CD4-positive, alpha-beta T cell treated with Interleukin-15 for 1 hour (primary cell): ENCODE measurements around the gene DVL1.

Experiments
- DNase-seq: peaks from one replicate; pipeline ENCODE4 v3.0.0-alpha.2; 2020

Gene DVL1

DNA sequence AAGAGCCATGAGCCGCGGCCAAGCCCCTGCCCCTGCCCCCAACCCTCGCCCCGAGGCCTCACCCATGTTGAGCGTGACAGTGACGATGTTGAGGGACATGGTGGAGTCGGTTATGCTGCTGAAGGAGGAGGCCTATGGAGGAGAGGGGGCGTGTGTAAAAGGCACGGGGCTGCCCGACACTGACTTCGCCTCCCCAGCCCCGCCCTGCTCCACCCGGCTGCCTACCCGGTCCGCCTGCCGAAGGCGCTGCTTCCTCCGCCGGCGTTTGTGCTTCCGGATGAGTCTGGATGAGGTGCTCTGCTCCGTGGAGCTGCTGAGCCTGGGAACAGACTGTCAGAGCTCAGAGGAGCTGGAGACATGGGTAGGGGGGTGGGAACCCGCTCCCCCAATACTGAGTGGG, 9.0 kb downstream of the DVL1 start:
- no peak for DNase-seq

DNA sequence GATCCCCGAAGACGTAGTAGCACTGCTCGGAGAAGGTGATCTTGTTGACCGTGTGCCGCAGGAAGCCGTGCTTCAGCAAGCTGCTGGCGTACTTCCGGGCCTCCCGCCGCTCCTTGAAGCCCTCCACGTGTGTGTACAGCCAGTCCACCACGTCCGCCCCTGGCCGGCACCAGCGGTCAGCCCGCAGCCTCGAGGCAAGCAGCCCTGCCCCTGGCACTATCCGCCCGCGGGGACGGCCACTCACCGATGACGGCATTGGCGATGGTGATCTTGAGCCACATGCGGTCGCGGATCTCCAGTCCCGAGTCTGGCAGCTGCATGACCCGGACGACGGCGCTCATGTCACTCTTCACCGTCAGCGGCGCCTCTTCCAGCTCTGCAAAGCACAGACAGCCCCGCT, 10.9 kb downstream of the DVL1 start:
- no peak for DNase-seq

DNA sequence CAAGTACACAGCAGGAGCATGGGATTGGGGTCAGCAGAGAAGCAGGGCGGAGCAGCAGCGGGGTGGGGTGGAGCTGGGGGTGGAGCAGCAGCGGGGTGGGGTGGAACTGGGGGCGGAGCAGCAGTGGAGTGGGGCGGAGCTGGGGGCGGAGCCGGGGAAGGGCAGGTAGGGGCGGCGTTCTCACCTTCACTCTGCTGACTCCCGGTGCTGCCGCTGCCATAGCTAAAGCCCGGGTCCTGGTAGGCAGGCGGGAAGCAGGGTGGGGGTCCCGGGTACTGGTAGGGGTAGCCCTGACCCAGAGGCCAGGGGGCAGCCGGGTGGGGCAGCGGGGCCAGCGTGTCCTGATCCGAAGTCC, 11.4 kb downstream of the DVL1 start:
- DNase-seq, result no peak

DNA sequence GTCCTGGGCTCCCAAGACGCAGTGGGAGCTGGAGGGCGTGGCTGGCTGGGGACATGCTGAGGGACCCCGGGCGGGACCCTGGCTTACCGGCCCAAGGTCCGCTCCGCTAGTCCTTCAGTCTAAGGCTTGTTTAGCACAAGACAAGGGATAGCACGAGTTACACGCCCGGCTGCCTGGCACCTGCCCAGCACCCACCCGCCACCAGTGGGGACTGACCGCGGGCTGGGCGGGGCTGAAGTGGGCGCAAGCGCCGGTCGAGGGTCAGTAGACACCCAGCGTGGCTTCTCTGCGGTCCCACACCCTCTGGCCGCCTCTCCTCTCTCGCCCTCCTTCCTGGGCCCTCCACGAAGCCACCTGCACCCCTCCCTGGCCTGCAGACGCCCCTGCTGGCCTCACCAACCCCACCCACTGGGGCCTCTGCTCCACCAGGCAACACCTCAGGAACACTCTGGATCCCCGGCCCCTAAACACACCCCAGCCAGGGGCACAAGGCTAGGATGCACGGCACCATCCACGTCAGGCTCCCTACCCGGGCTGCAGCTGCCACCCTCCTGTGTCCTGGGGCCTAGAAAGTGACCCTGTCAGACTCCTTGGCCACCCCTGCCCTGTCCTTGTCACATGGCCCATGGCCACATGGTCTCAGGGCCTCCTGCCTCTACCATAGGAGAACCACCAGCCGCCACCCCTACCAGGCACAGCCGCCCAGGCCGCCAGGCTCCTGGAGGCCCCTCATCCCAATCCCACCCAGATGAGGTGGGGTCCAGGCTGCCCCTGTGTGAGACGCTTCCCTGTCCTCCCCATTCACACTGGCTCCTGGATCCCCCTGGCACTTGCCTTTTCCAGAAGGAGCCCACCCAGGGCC, 12.1 kb downstream of the DVL1 start:
- no peak for DNase-seq

DNA sequence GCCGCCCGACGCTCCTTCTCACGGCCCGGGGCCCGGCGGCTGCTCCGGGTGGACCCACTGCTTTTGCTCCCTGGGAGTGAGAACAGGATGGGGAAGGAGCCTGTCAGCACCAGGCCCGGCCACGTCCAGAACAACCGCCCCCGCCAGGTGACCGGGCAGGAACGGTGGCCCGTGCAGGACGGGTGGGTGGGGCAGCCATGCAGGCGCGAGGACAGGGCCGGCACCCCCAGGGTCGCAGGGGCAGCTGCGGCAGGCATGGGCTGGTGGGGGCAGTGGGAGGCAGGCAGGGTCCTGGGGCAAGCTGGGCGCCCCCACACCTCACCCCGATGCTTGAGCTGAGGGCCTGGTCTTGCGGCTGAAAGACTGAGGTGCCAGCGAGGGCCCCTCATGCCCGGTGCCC, 12.8 kb downstream of the DVL1 start:
- no peak for DNase-seq

DNA sequence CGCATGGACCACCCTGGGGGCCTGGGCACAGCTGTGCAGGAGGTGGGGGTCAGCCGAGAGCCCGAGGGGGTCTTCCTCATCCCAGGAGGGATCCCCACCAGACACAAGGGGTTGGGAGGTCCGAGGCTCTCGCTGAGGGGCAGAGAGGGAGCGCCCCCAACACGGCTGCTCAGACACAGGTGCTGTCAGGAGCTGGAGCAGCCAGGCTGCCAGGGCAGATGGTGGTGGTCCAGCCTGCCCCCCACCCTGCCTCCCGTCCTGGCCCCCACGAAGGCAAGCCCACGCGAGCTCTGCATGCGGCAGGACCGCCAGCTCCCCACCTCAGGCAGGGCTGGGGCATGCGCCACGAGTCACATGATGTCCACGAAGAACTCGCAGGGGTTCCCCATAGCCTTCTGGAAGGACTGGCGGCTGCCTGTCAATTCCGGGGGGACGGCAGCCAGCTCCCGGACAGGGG, 13.4 kb downstream of the DVL1 start:
- no peak for DNase-seq

DNA sequence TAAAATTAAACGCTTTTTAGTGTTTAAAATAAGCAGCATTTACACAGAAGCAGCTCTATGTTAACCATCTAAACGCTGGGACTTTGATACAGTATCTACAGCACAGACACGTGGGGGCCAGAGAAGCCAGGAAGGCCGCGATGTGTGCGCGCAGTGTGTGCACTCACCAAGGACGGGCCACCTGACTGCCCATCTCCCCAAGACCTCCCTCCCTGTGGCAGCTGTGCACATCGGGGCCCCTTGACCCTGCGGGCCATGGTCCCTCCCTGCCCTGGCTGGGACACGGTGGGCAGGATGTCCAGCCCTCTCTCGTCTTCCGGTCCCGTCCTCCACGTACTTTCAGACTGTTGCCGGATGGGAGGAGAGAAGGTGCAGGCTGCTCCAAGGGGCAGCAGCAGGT, 13.9 kb downstream of the DVL1 start:
- DNase-seq, result no peak

DNA sequence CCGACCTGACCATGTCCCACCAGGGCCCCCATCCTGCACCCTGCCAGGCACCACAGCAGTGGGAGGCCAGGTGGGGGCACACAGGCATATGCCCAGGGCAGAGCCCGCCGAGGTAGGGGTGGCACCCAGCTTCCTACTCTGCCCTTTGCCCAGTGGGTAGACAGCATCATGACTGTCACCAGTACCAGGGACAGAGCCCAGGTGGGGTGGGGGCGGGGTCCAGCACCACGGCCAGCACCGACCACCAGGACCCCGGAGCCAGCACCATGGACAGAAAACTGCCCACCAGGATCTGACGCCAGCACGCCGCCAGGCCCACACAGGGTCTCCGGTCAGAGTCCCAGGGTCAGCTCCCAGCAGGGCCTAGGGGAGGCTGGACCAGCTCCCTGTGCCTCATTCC, 14.4 kb downstream of the DVL1 start:
- DNase-seq, result no peak

DNA sequence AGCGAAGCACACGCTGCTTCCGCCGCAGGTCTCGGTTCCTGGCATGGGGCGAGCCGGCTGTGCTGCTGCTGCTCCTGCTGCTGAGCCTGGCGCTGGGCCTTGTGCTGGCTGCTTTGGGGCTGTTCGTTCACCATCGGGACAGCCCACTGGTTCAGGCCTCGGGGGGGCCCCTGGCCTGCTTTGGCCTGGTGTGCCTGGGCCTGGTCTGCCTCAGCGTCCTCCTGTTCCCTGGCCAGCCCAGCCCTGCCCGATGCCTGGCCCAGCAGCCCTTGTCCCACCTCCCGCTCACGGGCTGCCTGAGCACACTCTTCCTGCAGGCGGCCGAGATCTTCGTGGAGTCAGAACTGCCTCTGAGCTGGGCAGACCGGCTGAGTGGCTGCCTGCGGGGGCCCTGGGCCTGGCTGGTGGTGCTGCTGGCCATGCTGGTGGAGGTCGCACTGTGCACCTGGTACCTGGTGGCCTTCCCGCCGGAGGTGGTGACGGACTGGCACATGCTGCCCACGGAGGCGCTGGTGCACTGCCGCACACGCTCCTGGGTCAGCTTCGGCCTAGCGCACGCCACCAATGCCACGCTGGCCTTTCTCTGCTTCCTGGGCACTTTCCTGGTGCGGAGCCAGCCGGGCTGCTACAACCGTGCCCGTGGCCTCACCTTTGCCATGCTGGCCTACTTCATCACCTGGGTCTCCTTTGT, 15.5 kb downstream of the DVL1 start:
- no peak for DNase-seq

DNA sequence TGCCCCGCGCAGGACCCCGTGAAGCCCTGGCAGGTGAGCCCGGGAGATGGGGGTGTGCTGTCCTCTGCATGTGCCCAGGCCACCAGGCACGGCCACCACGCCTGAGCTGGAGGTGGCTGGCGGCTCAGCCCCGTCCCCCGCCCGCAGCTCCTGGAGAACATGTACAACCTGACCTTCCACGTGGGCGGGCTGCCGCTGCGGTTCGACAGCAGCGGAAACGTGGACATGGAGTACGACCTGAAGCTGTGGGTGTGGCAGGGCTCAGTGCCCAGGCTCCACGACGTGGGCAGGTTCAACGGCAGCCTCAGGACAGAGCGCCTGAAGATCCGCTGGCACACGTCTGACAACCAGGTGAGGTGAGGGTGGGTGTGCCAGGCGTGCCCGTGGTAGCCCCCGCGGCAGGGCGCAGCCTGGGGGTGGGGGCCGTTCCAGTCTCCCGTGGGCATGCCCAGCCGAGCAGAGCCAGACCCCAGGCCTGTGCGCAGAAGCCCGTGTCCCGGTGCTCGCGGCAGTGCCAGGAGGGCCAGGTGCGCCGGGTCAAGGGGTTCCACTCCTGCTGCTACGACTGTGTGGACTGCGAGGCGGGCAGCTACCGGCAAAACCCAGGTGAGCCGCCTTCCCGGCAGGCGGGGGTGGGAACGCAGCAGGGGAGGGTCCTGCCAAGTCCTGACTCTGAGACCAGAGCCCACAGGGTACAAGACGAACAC, 16.3 kb downstream of the DVL1 start:
- no peak for DNase-seq

DNA sequence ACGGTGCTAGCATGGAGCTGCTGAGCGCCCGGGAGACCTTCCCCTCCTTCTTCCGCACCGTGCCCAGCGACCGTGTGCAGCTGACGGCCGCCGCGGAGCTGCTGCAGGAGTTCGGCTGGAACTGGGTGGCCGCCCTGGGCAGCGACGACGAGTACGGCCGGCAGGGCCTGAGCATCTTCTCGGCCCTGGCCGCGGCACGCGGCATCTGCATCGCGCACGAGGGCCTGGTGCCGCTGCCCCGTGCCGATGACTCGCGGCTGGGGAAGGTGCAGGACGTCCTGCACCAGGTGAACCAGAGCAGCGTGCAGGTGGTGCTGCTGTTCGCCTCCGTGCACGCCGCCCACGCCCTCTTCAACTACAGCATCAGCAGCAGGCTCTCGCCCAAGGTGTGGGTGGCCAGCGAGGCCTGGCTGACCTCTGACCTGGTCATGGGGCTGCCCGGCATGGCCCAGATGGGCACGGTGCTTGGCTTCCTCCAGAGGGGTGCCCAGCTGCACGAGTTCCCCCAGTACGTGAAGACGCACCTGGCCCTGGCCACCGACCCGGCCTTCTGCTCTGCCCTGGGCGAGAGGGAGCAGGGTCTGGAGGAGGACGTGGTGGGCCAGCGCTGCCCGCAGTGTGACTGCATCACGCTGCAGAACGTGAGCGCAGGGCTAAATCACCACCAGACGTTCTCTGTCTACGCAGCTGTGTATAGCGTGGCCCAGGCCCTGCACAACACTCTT, 17.0 kb downstream of the DVL1 start:
- DNase-seq, result no peak

DNA sequence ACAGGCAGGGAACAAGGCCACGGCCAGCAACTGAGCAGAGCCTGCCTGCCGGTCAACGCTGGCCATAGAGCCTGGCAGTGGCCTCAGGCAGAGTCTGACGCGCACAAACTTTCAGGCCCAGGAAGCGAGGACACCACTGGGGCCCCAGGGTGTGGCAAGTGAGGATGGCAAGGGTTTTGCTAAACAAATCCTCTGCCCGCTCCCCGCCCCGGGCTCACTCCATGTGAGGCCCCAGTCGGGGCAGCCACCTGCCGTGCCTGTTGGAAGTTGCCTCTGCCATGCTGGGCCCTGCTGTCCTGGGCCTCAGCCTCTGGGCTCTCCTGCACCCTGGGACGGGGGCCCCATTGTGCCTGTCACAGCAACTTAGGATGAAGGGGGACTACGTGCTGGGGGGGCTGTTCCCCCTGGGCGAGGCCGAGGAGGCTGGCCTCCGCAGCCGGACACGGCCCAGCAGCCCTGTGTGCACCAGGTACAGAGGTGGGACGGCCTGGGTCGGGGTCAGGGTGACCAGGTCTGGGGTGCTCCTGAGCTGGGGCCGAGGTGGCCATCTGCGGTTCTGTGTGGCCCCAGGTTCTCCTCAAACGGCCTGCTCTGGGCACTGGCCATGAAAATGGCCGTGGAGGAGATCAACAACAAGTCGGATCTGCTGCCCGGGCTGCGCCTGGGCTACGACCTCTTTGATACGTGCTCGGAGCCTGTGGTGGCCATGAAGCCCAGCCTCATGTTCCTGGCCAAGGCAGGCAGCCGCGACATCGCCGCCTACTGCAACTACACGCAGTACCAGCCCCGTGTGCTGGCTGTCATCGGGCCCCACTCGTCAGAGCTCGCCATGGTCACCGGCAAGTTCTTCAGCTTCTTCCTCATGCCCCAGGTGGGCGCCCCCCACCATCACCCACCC, 17.9 kb downstream of the DVL1 start, which contains the start of gene TAS1R3:
Gene TAS1R3, plus strand, starts transcription at position 213 of the 898 bp plus-strand sequence. Its CDS starts 66 bp downstream, at position 279.
- no peak for DNase-seq

DNA sequence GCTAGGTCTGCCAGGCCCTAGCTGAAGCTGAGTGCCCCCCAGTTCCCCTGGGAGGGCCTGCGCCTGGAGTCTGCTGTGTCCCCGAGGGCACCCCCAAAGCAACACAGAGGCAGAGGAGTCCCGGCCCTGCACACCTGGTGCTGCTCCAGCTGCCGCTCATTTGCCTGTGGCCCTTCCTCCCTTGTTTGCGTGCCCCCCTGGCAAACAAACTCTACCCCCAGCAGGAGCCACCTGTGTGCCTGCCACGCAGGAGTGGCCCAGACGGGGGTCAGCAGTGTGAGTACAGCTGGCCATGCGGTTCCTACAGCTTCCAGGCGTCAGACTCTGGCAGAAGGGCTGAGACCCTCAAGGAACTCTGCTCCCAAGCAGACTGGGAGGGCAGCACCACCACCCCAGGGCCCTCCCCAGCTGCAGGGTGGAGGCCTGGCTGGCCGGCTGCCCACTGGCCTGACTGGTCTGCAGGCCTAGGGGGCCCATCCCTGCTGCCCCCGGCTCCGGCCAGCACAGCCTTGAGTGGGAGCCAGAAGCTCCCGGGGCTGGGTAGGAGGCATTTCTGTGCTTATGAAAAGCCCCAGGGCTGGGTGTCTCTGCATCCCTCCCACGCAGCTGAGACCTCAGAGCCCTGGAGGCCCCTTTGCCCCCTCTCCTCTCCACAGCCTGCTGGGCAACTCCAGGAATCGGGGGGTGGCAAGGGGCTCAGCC, 18.7 kb downstream of the DVL1 start:
- DNase-seq, result no peak

DNA sequence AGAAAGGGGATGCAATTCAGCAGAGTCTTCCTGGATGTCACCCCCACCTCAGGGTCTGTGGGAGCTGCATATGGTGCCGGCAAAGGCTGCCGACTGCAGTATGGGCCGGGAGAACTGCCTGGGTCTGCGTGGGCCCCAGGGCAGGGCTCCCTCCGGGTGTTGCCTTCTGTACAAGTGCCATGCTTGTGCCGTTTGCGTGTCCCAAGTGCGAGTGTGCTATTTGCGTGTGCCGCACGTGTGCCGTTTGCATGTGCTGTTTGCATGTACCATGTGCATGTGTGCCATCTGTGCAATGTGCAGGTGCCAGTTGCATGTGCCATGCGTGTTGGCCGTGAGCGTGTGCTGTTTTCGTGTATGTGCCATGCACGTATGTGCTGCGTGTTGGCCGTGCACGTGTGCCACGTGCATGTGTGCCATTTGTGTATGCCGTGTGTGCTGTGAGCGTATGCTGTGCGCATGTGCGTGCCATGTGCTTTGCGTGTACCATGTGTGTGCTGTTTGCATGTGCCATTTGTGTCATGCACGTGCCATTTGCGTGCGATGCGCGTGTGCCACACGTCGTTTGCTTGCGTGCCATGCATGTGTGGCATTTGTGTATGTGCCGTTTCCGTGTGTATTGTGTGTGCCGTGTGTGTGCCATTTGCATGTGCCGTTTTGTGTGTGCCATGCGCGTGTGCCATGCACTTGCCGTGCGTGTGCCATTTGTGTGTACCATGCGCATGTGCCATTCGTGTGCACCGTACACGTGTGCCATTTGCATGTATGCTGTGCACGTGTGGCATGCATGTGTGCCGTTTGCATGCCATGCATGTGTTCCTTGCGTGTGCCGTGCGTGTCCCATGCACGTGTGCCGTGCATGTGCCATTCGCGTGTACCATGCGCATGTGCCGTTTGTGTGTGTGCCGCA, 19.7 kb downstream of the DVL1 start:
- no peak for DNase-seq

DNA sequence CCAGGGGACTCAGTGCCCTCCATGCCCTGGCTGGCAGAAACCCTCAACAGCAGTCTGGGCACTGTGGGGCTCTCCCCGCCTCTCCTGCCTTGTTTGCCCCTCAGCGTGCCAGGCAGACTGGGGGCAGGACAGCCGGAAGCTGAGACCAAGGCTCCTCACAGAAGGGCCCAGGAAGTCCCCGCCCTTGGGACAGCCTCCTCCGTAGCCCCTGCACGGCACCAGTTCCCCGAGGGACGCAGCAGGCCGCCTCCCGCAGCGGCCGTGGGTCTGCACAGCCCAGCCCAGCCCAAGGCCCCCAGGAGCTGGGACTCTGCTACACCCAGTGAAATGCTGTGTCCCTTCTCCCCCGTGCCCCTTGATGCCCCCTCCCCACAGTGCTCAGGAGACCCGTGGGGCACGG, 21.0 kb downstream of the DVL1 start:
- no peak for DNase-seq

DNA sequence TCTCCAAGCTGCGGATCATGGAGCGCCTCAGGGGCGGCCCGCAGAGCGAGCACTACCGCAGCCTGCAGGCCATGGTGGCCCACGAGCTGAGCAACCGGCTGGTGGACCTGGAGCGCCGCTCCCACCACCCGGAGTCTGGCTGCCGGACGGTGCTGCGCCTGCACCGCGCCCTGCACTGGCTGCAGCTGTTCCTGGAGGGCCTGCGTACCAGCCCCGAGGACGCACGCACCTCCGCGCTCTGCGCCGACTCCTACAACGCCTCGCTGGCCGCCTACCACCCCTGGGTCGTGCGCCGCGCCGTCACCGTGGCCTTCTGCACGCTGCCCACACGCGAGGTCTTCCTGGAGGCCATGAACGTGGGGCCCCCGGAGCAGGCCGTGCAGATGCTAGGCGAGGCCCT, 21.9 kb downstream of the DVL1 start:
- no peak for DNase-seq

DNA sequence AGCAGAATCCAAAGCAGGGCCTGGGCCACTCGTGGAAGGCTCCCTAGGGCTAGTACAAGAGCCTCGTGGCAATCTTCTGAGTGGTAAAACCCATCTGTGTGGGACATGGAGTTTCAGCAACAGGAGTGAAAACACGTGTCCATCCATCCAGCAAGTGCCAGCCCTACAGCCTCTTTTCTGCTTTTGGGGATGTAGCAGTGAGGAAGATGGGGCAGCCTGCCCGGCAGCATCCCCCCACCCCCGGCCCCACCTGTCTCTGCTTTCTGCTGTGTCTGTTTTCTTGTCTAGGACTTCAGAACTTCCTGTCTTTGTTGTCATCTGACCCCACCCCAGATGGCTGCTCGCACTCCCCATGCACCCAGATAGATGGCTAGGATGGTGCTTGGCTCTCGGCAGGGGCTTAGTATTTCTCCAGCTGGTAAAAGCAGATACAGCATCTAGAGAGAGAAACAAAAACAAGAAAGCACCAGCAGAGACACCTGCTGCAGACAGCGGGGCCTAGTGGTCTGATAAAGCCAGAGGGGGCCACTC, 23.1 kb downstream of the DVL1 start:
- DNase-seq, result no peak

DNA sequence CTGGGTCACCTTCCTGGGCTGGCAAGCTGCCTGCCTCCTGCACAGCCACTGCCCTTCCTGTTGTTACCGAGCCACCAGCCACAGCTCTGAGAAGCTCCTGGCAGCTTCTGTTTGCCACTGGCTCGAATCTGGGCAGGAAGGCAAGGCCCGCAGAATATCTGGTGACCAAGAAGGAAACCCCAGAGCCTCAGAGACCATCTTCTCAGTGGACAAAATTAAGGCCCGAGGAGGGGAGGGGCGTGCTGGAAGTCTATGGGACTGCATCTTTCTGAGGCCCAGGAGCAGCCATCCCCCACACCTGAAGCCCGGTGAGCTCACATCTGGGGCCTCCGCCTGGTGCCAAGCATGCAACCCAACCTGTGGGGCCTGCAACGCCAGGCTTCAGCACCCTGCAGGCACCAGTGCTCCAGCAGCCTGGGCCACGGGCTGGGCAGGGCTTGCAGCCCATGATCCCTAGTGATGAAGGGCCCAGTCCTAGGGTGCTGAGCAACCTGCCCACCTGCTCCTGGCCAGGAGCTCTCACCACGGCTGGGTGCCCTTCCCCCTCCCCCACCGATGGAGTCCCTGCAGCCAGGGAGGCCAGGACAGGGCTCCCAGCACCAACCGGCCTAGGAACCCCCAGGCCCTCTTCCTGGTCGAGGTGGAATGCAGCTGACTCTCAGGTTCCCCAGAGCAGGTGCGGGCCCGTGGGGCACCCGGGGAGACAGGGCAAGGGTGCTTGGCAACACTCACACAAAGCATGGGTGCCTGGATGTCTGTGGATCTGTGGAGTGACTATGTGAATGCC, 23.7 kb downstream of the DVL1 start:
- DNase-seq, result no peak
